ENCODE results near the gene ACOT8. TPM values are rescaled to one million over a fixed set of nuclear protein-coding genes. Genes with fewer than 3 reads are reported as not detected.

ACOT8 gene
- 52.4 and 54.0 TPM in 2 replicates for total RNA-seq (2014; rRNA removed; shearing (Covaris generic))

DNA sequence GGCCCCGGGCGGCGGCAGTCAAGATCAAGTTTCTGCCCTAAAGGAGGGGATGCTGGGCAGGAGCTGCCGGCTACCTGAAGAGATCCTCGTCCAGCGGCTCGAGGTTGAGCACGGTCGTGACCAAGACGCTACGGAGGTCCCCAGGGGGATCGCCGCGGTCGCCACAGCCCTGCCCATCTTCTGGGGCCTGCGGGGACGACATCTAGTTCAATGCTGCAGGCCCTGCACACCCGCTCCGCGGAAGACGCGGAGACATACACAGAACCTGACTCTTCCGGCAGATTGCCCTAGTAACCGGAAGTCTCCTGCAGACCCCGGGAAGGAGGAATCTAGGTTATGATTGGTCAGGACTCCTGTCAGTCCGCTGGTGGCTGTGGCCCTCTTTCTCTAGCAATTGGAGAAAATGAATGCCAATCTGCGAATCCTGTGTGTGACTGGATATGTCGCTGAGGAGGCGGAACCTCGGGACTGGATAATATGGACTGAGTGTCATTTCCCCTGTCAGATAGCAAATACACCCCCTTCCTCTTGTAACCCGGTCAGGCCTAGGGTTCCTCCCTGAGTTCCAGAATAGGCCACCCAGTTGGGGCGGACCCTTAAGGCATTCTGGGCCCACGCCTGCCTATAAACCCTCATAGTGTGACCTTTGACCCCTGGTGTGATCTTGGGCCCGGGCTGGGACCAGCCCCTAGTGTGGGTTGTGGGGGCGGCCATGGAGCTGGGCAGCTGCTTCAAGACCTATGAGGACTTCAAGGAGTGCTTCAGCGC is at the start of gene ACOT8, which contains the start of gene ZSWIM3:
TSS of gene ACOT8 (minus strand) at position 279 of the 768 bp plus-strand sequence. CDS start at position 202, 77 bp downstream.
TSS of gene ZSWIM3 (plus strand) at position 501 of the 768 bp plus-strand sequence. CDS start at position 713, 212 bp downstream.

GRCh38 chr20:45890985-45891983 is 34.1 kb upstream of the ACOT8 start, which contains the start of the genes CTSA and NEURL2:
Gene CTSA (plus strand): TSS chr20:45891335. CDS start chr20:45891569, 234 bp downstream.
Gene NEURL2 (minus strand): TSS chr20:45891208. CDS start chr20:45890991, 217 bp downstream.

DNA sequence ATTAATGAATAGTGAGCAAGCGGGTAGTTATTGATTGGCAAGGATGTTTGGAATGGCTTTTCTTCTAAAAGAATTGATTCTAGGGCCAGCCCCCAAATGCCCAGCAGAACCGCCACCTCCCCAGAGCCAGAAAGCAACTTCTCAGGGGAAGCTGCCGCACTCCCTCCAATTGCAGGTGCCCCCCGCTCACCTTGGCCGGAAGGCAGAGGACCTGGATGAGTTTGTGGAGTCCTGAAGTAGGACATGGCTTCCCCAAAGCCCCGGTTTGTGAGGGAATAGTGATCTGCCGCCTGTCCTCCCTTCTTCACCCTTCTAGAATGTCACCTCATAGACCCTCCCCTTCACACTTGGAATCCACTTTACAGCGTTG is 30.1 kb upstream of the ACOT8 start, which contains the start of gene SPATA25:
TSS of gene SPATA25 (minus strand) at position 277 of the 370 bp plus-strand sequence. CDS start at position 245, 32 bp downstream.

GRCh38 chr20:45880988-45881788 is 24.0 kb upstream of the ACOT8 start, which contains the start of gene ZSWIM1:
Gene ZSWIM1 (plus strand): TSS chr20:45881227. CDS start chr20:45882593, 1,366 bp downstream.

DNA sequence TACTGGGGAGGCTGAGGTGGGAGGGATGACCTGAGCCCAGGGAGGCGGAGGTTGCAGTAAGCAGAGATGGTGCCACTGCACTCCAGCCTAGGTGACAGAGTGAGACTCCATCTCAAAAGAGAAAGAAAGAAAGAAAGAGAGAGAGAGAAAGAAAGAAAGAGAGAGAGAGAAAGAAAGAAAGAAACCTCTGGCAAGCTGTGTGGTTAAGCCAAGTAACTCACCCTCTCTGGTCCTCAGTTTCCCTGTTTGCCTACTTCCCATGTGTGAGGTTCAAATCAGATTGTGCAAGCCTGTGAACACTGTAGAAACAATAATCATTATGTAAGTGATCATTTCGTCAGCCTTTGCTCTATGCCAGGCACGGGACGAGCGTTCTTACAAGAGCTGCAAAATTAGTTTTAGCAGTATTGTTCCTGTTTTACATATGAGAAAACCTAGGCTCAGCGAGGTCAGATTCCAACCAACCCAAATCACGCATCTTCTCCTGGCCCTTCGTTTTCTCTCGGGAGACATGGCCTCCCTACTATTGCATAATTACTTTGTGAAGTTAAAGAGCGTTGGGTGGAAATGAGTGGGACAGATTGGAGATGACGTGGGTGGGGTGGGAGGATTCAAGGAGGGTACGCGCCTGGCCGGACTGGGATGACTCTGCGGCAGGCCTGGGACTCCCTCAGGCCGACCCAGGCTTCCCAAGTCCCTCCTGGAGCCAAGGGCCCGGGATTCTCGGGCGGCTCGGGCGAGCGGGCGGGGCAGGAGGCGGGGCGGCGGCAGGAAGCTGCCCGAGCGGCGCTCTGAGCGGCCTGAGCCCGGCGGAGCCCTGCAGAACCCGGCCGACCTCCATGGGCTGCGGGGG is 23.9 kb downstream of the ACOT8 start, which contains the start of gene SNX21:
TSS of gene SNX21 (plus strand) at position 770 of the 853 bp plus-strand sequence. CDS start 121 bp downstream, outside the sequence.

DNA sequence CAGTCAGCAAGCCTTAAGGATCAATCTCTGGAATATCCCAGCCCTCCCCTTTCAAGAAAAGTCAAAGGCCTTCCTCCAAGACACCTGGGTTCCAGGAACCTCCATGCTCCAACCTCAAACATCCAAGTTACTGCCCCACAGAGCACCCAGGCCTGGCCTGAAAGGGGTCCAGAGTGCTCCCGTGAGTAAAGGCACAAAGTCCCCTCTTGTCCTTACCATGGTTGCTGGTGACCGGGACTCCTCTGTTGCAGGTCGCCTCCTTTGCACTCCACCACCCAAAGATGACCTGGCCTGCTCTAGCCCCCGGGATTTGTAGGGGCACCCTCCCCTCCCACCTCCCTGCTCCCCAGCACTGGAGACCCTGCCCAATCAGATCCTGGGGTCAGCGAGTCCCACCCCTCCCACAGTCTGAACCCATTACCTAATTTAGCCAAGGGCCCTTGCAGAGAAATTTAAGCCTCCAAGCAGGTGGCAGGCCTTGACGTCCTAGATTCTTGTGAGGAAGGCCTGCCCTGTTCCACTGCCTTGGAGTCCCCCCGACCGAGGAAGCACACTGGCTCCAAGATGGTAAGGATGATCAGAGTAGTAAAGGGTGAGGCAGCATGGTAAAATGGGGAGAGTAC is 30.1 kb downstream of the ACOT8 start, which contains the start of gene TNNC2:
TSS of gene TNNC2 (minus strand) at position 283 of the 623 bp plus-strand sequence. CDS start at position 219, 64 bp downstream.

GRCh38 chr20:45812157-45813005 is 44.8 kb downstream of the ACOT8 start, which contains the start of gene UBE2C:
Gene UBE2C (plus strand): TSS chr20:45812644. CDS start chr20:45812696, 52 bp downstream.

Other genes with a start within 250 kb of the ACOT8 start
- not detected in 2 replicates for gene WFDC10A, start 227.7 kb downstream of the ACOT8 start, total RNA-seq (2014; rRNA removed; shearing (Covaris generic))
- gene WFDC9, start 226.1 kb downstream of the ACOT8 start, total RNA-seq (2014; rRNA removed; shearing (Covaris generic)), result not detected in 2 replicates
- not detected in 2 replicates for gene WFDC11, start 187.2 kb downstream of the ACOT8 start, total RNA-seq (2014; rRNA removed; shearing (Covaris generic))
- not detected in 2 replicates for gene WFDC13, start 155.4 kb downstream of the ACOT8 start, total RNA-seq (2014; rRNA removed; shearing (Covaris generic))
- not detected in 2 replicates for gene WFDC10B, start 152.4 kb downstream of the ACOT8 start, total RNA-seq (2014; rRNA removed; shearing (Covaris generic))
- not detected in 2 replicates for gene SPINT4, start 135.0 kb downstream of the ACOT8 start, total RNA-seq (2014; rRNA removed; shearing (Covaris generic))
- 0.41 and 1.9 TPM in 2 replicates for gene WFDC3, start 65.5 kb downstream of the ACOT8 start, total RNA-seq (2014; rRNA removed; shearing (Covaris generic))
- gene DNTTIP1, start 65.4 kb downstream of the ACOT8 start, total RNA-seq (2014; rRNA removed; shearing (Covaris generic)), result 100 and 116 TPM in 2 replicates
- gene UBE2C, start 44.7 kb downstream of the ACOT8 start, total RNA-seq (2014; rRNA removed; shearing (Covaris generic)), result 200 and 242 TPM in 2 replicates
- 1.7 TPM in 1 of 2 replicates, not detected in the other for gene TNNC2, start 30.1 kb downstream of the ACOT8 start, total RNA-seq (2014; rRNA removed; shearing (Covaris generic))
- gene SNX21, start 23.6 kb downstream of the ACOT8 start, total RNA-seq (2014; rRNA removed; shearing (Covaris generic)), result 89.4 and 89.5 TPM in 2 replicates
- gene ZSWIM3, start 222 bp upstream of the ACOT8 start, total RNA-seq (2014; rRNA removed; shearing (Covaris generic)), result 3.1 and 3.8 TPM in 2 replicates
- gene ZSWIM1, start 23.8 kb upstream of the ACOT8 start, total RNA-seq (2014; rRNA removed; shearing (Covaris generic)), result 6.6 and 13.4 TPM in 2 replicates
- 2.6 and 3.1 TPM in 2 replicates for gene SPATA25, start 30.2 kb upstream of the ACOT8 start, total RNA-seq (2014; rRNA removed; shearing (Covaris generic))
- gene NEURL2, start 33.8 kb upstream of the ACOT8 start, total RNA-seq (2014; rRNA removed; shearing (Covaris generic)), result 6.0 and 6.7 TPM in 2 replicates
- 59.4 and 69.5 TPM in 2 replicates for gene CTSA, start 33.9 kb upstream of the ACOT8 start, total RNA-seq (2014; rRNA removed; shearing (Covaris generic))
- gene PLTP, start 54.8 kb upstream of the ACOT8 start, total RNA-seq (2014; rRNA removed; shearing (Covaris generic)), result 73.1 and 78.4 TPM in 2 replicates
- 13.1 and 14.9 TPM in 2 replicates for gene PCIF1, start 77.3 kb upstream of the ACOT8 start, total RNA-seq (2014; rRNA removed; shearing (Covaris generic))
- gene ZNF335, start 114.8 kb upstream of the ACOT8 start, total RNA-seq (2014; rRNA removed; shearing (Covaris generic)), result 32.9 and 37.4 TPM in 2 replicates
- 0.11 and 0.21 TPM in 2 replicates for gene MMP9, start 151.5 kb upstream of the ACOT8 start, total RNA-seq (2014; rRNA removed; shearing (Covaris generic))
- not detected in 2 replicates for gene SLC12A5, start 171.8 kb upstream of the ACOT8 start, total RNA-seq (2014; rRNA removed; shearing (Covaris generic))
- gene NCOA5, start 232.6 kb upstream of the ACOT8 start, total RNA-seq (2014; rRNA removed; shearing (Covaris generic)), result 20.6 and 21.6 TPM in 2 replicates

Measured in A375 (cell line).